ENCODE data around the gene DLGAP1. TPM values are rescaled to one million over a fixed set of nuclear protein-coding genes. Genes with fewer than 3 reads are reported as not detected.
A peak's percentile ranks its signal among the peaks of the same experiment; 100 is the strongest.

The DLGAP1 gene
- total and polyA plus RNA-seq, 2 of the 8 experiments (the other 6 are each of a cell fraction or from before 2014, with no cell fraction given): 11.8 to 16.9 TPM

GRCh38 chr18:4143585-4143984 is 311.5 kb downstream of the DLGAP1 start:
- DNase-seq (ENCODE audit: low read depth in 1 of 2, low spot score in 2 of 2) (no peak), FAIRE-seq (no peak)
- peak overlapping the region; percentile 90 for H2BK12ac ChIP-seq (ENCODE audit: low read depth, low read length)
- H3K4me3 ChIP-seq (ENCODE audit: extremely low read depth in 1 of 4, insufficient read depth in 2 of 4, low read depth in 3 of 4, low read length in 4 of 4): no peak overlapping the region
- whole genome bisulfite sequencing, 2 experiments (ENCODE audit: extremely low coverage in 1 of 2, insufficient coverage in 1 of 2, insufficient read length in 1 of 2, insufficient replicate concordance in 2 of 2, low coverage in 1 of 2, low lambda C conversion rate in 2 of 2, missing lambda C conversion rate in 1 of 2): 100% methylated on average over 1 of the region's 1 CpG; no CpG with 5 or more reads in 1 of the 2 experiments
- no peaks in the 10 kb centered on the region for H4K20me1 ChIP-seq (replicated peaks in 1 of 2; ENCODE audit: control insufficient read depth in 1 of 2, insufficient read depth in 2 of 2, low read length in 2 of 2)
- H3K18ac ChIP-seq (ENCODE audit: extremely low read depth, low read length): peak overlapping the region; percentile 75; the same call in 1 of the 2 replicates
- no peak overlapping the region for H3K56ac ChIP-seq (replicated peaks; ENCODE audit: insufficient read length, low read depth, low read length)
- peak overlapping the region; percentile 97 for H2AK5ac ChIP-seq (ENCODE audit: low read depth, low read length)
- peaks cover 0 to 4% (median 0%) of the 10 kb centered on the region in 4 experiments; a peak in 1 of 8 replicates for H3K36me3 ChIP-seq (ENCODE audit: control insufficient read depth in 2 of 4, insufficient read depth in 4 of 4, low read length in 3 of 4)
- no peak overlapping the region for H4K8ac ChIP-seq (ENCODE audit: extremely low read depth, insufficient read depth, low read length)
- no peaks in the 10 kb centered on the region for H3K23me2 ChIP-seq (ENCODE audit: low read depth, low read length)
- no peak overlapping the region for H4K5ac ChIP-seq (ENCODE audit: insufficient read length, low read depth, low read length)
- no peaks in the 10 kb centered on the region; a peak in 1 of 4 replicates for H3K9me3 ChIP-seq (ENCODE audit: insufficient read depth in 2 of 2, low read depth in 1 of 2, low read length in 1 of 2)
- no peaks in the 10 kb centered on the region for H3K79me2 ChIP-seq (ENCODE audit: control insufficient read depth in 1 of 2, insufficient read depth in 2 of 2, low read length in 2 of 2)
- no peak overlapping the region for H3K23ac ChIP-seq (ENCODE audit: insufficient read length)
- H2BK20ac ChIP-seq (ENCODE audit: low read length): peak overlapping the region; percentile 11; the same call in 1 of the 2 replicates
- peak overlapping the region; percentile 97 for H2BK15ac ChIP-seq (ENCODE audit: low read length)
- H3K79me1 ChIP-seq (ENCODE audit: low read depth, low read length): no peaks in the 10 kb centered on the region; the same call in 1 of the 2 replicates
- H4K91ac ChIP-seq (replicated peaks; ENCODE audit: insufficient read length, low read length): peak overlapping the region; percentile 7
- no peak overlapping the region for H2AFZ ChIP-seq (ENCODE audit: low read length)
- no peak overlapping the region for H3K9ac ChIP-seq (replicated peaks in 1 of 4; ENCODE audit: extremely low read depth in 1 of 4, low read depth in 3 of 4, low read length in 3 of 4)
- H3K4ac ChIP-seq (replicated peaks; ENCODE audit: insufficient read length, low read depth, low read length): peak overlapping the region; percentile 88
- H3K4me2 ChIP-seq (ENCODE audit: insufficient read depth in 1 of 2, low read depth in 2 of 2, low read length in 2 of 2): no peak overlapping the region
- H3K14ac ChIP-seq (ENCODE audit: insufficient read length): no peak overlapping the region
- peak overlapping the region; percentile 62 for H2BK5ac ChIP-seq (ENCODE audit: low read depth, low read length)
- H3K4me1 ChIP-seq (replicated peaks in 1 of 4; ENCODE audit: control insufficient read depth in 3 of 4, insufficient read depth in 4 of 4, low read length in 3 of 4): peaks cover 6 to 7% (median 7%) of the 10 kb centered on the region in 4 experiments; a peak in 5 of 7 replicates
- H3K27ac ChIP-seq (ENCODE audit: low read depth, low read length): no peak overlapping the region
- no peaks in the 10 kb centered on the region for H3K27me3 ChIP-seq (replicated peaks in 1 of 4; ENCODE audit: control insufficient read depth in 3 of 4, extremely low read depth in 1 of 4, insufficient read depth in 3 of 4, low read length in 3 of 4)
- H2BK120ac ChIP-seq (replicated peaks; ENCODE audit: low read depth, low read length): no peak overlapping the region
- CTCF ChIA-PET (ENCODE audit: partially characterized antibody): interaction anchor here (0.6 to 4.4 kb wide), 7 partner anchors 14 to 374 kb away, joined by 3 to 23 read pairs (median 4); no protein-coding TSS in a partner anchor
- POLR2A ChIA-PET (ENCODE audit: partially characterized antibody): no interaction called here
- no peak for TF ChIP-seq KDM4A (IDR thresholded peaks at IDR 0.05; ENCODE audit: low read depth, low read length, severe bottlenecking)
- no peak for TF ChIP-seq POLR2AphosphoS5 (IDR thresholded peaks at IDR 0.05; ENCODE audit: low read depth, low read length)
- TF ChIP-seq POU5F1 (IDR thresholded peaks at IDR 0.05; ENCODE audit: low read depth, low read length): no peak
- TF ChIP-seq ATF2 (IDR thresholded peaks at IDR 0.05; ENCODE audit: low read length): no peak
